ENCODE data around the gene BCOR. TPM values are rescaled to one million over a fixed set of nuclear protein-coding genes. Genes with fewer than 3 reads are reported as not detected.

BCOR gene
- total and polyA plus RNA-seq, 2 of the 4 experiments (the other 2 are of a cell fraction) = 7.5 to 9.0 TPM

DNA sequence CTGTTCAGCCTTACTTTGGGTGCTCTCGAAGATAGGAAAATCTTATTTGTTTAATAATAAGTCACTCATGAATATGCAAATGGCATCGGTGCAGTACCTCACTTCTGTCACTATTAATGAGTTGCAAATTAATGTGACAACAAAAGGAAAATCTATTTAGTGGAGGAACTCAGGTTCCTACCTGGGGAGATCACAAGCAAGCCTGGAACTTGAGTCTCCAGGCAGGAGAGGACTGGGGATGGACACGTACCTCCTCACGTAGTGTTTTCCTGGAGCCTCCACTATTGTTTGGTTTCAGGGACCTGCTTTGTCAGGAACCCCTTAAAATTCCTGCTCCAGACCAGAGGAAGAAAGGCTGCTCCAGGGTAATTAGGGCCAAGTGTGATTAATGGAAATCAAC lies 82.1 kb downstream of the BCOR start:
- Histone ChIP-seq H3K79me1 (ENCODE audit: low read depth in 1 of 2, low read length in 2 of 2) (no peaks in the 10 kb centered on the region), H4K91ac (ENCODE audit: insufficient read depth, low read depth, low read length) (no peak overlapping the region), H3K27me3 (ENCODE audit: control insufficient read depth, insufficient read depth, low read length) (peaks cover 3% of the 10 kb centered on the region), H4K8ac (ENCODE audit: low read depth in 2 of 2, low read length in 2 of 2) (no peak overlapping the region), H3K9ac (ENCODE audit: low read depth, low read length) (no peak overlapping the region), H3K4me2 (ENCODE audit: low read depth, low read length) (no peak overlapping the region), H2BK5ac (ENCODE audit: low read depth, low read length, poor library complexity, severe bottlenecking) (no peak overlapping the region), H2AK9ac (replicated peaks; ENCODE audit: low read depth, low read length, poor library complexity) (no peak overlapping the region), H3K14ac (replicated peaks; ENCODE audit: low read depth, low read length) (no peak overlapping the region), H3K27ac (ENCODE audit: insufficient read depth, low read length) (no peak overlapping the region), H4K5ac (ENCODE audit: low read depth, low read length) (no peak overlapping the region), H4K20me1 (ENCODE audit: insufficient read depth, low read length) (no peaks in the 10 kb centered on the region), H3K4me1 (ENCODE audit: control insufficient read depth, insufficient read depth, low read length) (peaks cover 10% of the 10 kb centered on the region), H2BK15ac (ENCODE audit: low read depth, low read length) (no peak overlapping the region), H2AK5ac (ENCODE audit: low read depth, low read length) (no peak overlapping the region), H3K18ac (ENCODE audit: low read depth, low read length) (no peak overlapping the region), H3K4me3 (ENCODE audit: insufficient read depth, low read depth, low read length) (no peak overlapping the region), H3K9me3 (ENCODE audit: control insufficient read depth, insufficient read depth, low read length) (peaks cover 3% of the 10 kb centered on the region), H3K4ac (ENCODE audit: low read depth, low read length) (no peak overlapping the region), H2BK120ac (ENCODE audit: low read depth, low read length) (no peak overlapping the region), H3K56ac (ENCODE audit: extremely low read depth, insufficient read depth, low read length) (no peak overlapping the region), H2BK20ac (ENCODE audit: low read depth, low read length) (no peak overlapping the region), H3K9me1 (ENCODE audit: insufficient read depth, low read length) (peaks cover 2% of the 10 kb centered on the region; the same call in 1 of the 2 replicates), H2AFZ (replicated peaks; ENCODE audit: low read length, poor library complexity) (no peak overlapping the region), H3K23ac (ENCODE audit: low read depth, low read length) (no peak overlapping the region), H3K36me3 (ENCODE audit: control insufficient read depth, insufficient read depth, low read length) (no peaks in the 10 kb centered on the region)
- TF ChIP-seq SMC3 (IDR thresholded peaks at IDR 0.05; ENCODE audit: low read depth, low read length) (no peak), BHLHE40 (IDR thresholded peaks at IDR 0.05; ENCODE audit: low read depth, low read length) (no peak), MAFK (IDR thresholded peaks at IDR 0.05; ENCODE audit: low read depth, low read length) (no peak), RFX5 (IDR thresholded peaks at IDR 0.05; ENCODE audit: low read depth, low read length) (no peak), FOS (IDR thresholded peaks at IDR 0.05; ENCODE audit: low read depth, low read length) (no peak), NFE2L2 (IDR thresholded peaks at IDR 0.05; ENCODE audit: low read depth, low read length) (no peak), MXI1 (IDR thresholded peaks at IDR 0.05; ENCODE audit: borderline replicate concordance, low read depth, low read length) (no peak), CEBPB (IDR thresholded peaks at IDR 0.05; ENCODE audit: low read depth, low read length) (no peak), RCOR1 (IDR thresholded peaks at IDR 0.05; ENCODE audit: insufficient replicate concordance, low read length) (no peak), CHD1 (IDR thresholded peaks at IDR 0.05; ENCODE audit: low read depth, low read length) (no peak), MAZ (IDR thresholded peaks at IDR 0.05; ENCODE audit: borderline replicate concordance, low read depth, low read length) (no peak), RAD21 (IDR thresholded peaks at IDR 0.05; ENCODE audit: low read length) (no peak), POLR2A (IDR thresholded peaks at IDR 0.05; ENCODE audit: low read depth, low read length) (no peak)
- TF ChIP-seq, protein P1, sequence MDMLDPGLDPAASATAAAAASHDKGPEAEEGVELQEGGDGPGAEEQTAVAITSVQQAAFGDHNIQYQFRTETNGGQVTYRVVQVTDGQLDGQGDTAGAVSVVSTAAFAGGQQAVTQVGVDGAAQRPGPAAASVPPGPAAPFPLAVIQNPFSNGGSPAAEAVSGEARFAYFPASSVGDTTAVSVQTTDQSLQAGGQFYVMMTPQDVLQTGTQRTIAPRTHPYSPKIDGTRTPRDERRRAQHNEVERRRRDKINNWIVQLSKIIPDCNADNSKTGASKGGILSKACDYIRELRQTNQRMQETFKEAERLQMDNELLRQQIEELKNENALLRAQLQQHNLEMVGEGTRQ (IDR thresholded peaks at IDR 0.05; ENCODE audit: low read depth, low read length) = no peak
- TF ChIP-seq, protein P2, sequence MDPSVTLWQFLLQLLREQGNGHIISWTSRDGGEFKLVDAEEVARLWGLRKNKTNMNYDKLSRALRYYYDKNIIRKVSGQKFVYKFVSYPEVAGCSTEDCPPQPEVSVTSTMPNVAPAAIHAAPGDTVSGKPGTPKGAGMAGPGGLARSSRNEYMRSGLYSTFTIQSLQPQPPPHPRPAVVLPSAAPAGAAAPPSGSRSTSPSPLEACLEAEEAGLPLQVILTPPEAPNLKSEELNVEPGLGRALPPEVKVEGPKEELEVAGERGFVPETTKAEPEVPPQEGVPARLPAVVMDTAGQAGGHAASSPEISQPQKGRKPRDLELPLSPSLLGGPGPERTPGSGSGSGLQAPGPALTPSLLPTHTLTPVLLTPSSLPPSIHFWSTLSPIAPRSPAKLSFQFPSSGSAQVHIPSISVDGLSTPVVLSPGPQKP (IDR thresholded peaks at IDR 0.05; ENCODE audit: borderline replicate concordance, low read depth, low read length) = no peak
- TF ChIP-seq, protein P3, sequence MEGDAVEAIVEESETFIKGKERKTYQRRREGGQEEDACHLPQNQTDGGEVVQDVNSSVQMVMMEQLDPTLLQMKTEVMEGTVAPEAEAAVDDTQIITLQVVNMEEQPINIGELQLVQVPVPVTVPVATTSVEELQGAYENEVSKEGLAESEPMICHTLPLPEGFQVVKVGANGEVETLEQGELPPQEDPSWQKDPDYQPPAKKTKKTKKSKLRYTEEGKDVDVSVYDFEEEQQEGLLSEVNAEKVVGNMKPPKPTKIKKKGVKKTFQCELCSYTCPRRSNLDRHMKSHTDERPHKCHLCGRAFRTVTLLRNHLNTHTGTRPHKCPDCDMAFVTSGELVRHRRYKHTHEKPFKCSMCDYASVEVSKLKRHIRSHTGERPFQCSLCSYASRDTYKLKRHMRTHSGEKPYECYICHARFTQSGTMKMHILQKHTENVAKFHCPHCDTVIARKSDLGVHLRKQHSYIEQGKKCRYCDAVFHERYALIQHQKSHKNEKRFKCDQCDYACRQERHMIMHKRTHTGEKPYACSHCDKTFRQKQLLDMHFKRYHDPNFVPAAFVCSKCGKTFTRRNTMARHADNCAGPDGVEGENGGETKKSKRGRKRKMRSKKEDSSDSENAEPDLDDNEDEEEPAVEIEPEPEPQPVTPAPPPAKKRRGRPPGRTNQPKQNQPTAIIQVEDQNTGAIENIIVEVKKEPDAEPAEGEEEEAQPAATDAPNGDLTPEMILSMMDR (conservative IDR thresholded peaks at IDR 0.05; ENCODE audit: low read depth, low read length) = no peak
- dilution Hi-C loops (cut with HindIII; ENCODE audit: low sequenced_read_pairs, unreplicated experiment) = no loop called here
- intact Hi-C loops (cut with micrococcal nuclease) = loop anchor here (2.0 kb wide), 1 partner anchor 199 kb away; no protein-coding TSS in a partner anchor
- in situ Hi-C loops (cut with MboI; ENCODE audit: low sequenced_read_pairs) = no loop called here
- BruUV-seq (replicated peaks) = no TSS peak
- ChIA-PET CTCF (no interaction called here), POLR2A (ENCODE audit: unreplicated experiment) (no interaction called here)
- DNase-seq = no peak
- ATAC-seq (ENCODE audit: low read depth) = no peak
- 42% methylated on average over 2 of the region's 4 CpGs; no CpG with 5 or more reads in 1 of the 2 experiments for WGBS, 2 experiments (ENCODE audit: extremely low coverage in 2 of 2, insufficient read length in 1 of 2)
